CD4-positive, alpha-beta T cell (primary cell): Measurements from ENCODE around the gene TSEN2. TPM values are rescaled to one million over a fixed set of nuclear protein-coding genes. Genes with fewer than 3 reads are reported as not detected.

Source experiments
- ATAC-seq: fragments of 200-7000 bp; cut with Tn5 transposase; one replicate; pipeline ENCODE4 v1.10.0; 2022; ENCODE audit warnings: mild to moderate bottlenecking; ENCODE audit not compliant: poor library complexity
- CTCF ChIA-PET: fragments of 350-600 bp; sonication (Branson Sonifier 250); formaldehyde crosslinking; loops from one replicate; lab custom pipeline; 2021; ENCODE audit warnings: antibody characterized with exemption, inconsistent platforms; lab: Charles Lee
- POLR2A ChIA-PET: fragments of 350-600 bp; sonication (Branson Sonifier 250); formaldehyde crosslinking; loops from one replicate; lab custom pipeline; 2021; ENCODE audit warnings: antibody characterized with exemption, inconsistent platforms; lab: Charles Lee
- DNase-seq, 14 experiments: peaks; one replicate each; pipeline ENCODE4 v3.0.0-alpha.2; 2013 to 2020; ENCODE audit warnings: mixed read lengths in 2 of 14
- H3K27ac ChIP-seq, 2 donors: one replicate each; pipeline versions ENCODE4 v1.5.1 to v1.7.0; 2013; ENCODE audit warnings: low read length in 2 of 2, low read depth in 1 of 2, mild to moderate bottlenecking in 1 of 2
- H3K27me3 ChIP-seq, 2 experiments: 1 replicate in 1 of 2; 2 replicates in 1 of 2; pipeline versions ENCODE4 v1.6.1 to v1.7.0; 2013; ENCODE audit warnings: low read length in 2 of 2, control low read depth in 1 of 2, mild to moderate bottlenecking in 1 of 2, moderate library complexity in 1 of 2; ENCODE audit not compliant: insufficient read depth in 2 of 2, control insufficient read depth in 1 of 2
- H3K36me3 ChIP-seq: one replicate; pipeline ENCODE4 v1.6.1; 2013; ENCODE audit warnings: low read length, control low read depth; ENCODE audit not compliant: insufficient read depth
- H3K4me1 ChIP-seq: one replicate; pipeline ENCODE4 v1.6.1; 2013; ENCODE audit warnings: low read length, control low read depth; ENCODE audit not compliant: insufficient read depth
- H3K4me3 ChIP-seq: one replicate; pipeline ENCODE4 v1.5.1; 2013; ENCODE audit warnings: mild to moderate bottlenecking, low read length, moderate library complexity
- H3K9me3 ChIP-seq, 2 experiments: 1 replicate in 1 of 2; 2 replicates in 1 of 2; pipeline versions ENCODE4 v1.6.1 to v1.7.0; 2013; ENCODE audit warnings: low read length in 2 of 2, mild to moderate bottlenecking in 2 of 2, control low read depth in 1 of 2, moderate library complexity in 1 of 2; ENCODE audit not compliant: control insufficient read depth in 1 of 2, insufficient read depth in 1 of 2
- H3K27ac Mint-ChIP-seq: one replicate; pipeline ENCODE4 v1.8.0; 2020; ENCODE audit warnings: mixed read lengths
- H3K27me3 Mint-ChIP-seq: one replicate; pipeline ENCODE4 v1.8.0; 2021; ENCODE audit warnings: mixed read lengths
- H3K36me3 Mint-ChIP-seq: one replicate; pipeline ENCODE4 v1.8.0; 2021; ENCODE audit warnings: low read depth, mixed read lengths
- H3K4me1 Mint-ChIP-seq: one replicate; pipeline ENCODE4 v1.8.0; 2021; ENCODE audit warnings: low read depth, mixed read lengths
- H3K4me3 Mint-ChIP-seq: one replicate; pipeline ENCODE4 v1.8.0; 2020; ENCODE audit warnings: mild to moderate bottlenecking, mixed read lengths
- H3K9me3 Mint-ChIP-seq: one replicate; pipeline ENCODE4 v1.8.0; 2020; ENCODE audit warnings: mixed read lengths
- CTCF ChIP-seq: fragments of 200-600 bp; IDR thresholded peaks from one replicate; pipeline ENCODE4 v1.8.0; 2022; ENCODE audit warnings: antibody characterized with exemption, mild to moderate bottlenecking
- intact Hi-C, 2 experiments: fragments of 100-400 bp; cut with DNase I in 1 of 2; cut with micrococcal nuclease in 1 of 2; formaldehyde crosslinking; loops; one replicate each; pipeline versions ENCODE4 v1.15.1 to v1.9.0; 2023 to 2025; cut with DNase I, micrococcal nuclease
- total RNA-seq, 174 experiments: library from RNA in 2 of 174; stranded (reverse) in 2 of 174; gene quantifications; one replicate each; pipeline ENCODE4 v1.2.3 and lab custom pipeline; 2021 to 2026

Gene TSEN2
- total RNA-seq, 2 experiments from 2014 or later = 8.0 to 8.2 TPM

DNA sequence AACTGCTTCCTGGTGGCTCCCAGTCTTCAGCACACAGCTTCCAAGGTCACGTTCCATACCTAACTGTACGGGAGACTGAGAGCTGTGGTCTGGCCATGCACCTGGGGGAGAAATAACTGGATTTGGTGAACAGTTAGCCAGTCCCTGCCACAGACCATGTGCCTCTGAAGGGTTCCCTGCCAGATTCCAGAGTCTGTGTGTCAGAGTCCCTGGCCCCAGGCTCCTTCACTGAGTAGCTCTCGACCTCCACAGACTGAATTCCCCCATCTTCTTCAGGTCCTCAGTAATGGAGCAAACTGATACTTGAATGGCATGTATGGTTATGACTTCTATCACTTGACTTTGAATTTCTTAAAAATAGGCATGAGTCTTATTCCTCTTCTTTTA, 43.5 kb downstream of the TSEN2 start:
- ChIA-PET CTCF (no interaction called here), POLR2A (no interaction called here)
- H3K4me1 Mint-ChIP-seq = no peaks in the 10 kb centered on the region
- H3K36me3 Mint-ChIP-seq = peaks cover 69% of the 10 kb centered on the region
- no peak for DNase-seq
- Histone ChIP-seq H3K27me3 (no peaks in the 10 kb centered on the region), H3K4me3 (no peak overlapping the region), H3K36me3 (peaks cover 43% of the 10 kb centered on the region), H3K9me3 (no peaks in the 10 kb centered on the region), H3K4me1 (no peaks in the 10 kb centered on the region), H3K27ac (no peak overlapping the region)
- H3K27ac Mint-ChIP-seq = no peak overlapping the region
- no peak for ATAC-seq
- no peaks in the 10 kb centered on the region for H3K9me3 Mint-ChIP-seq
- TF ChIP-seq CTCF = no peak
- intact Hi-C loops = no loop called here
- H3K4me3 Mint-ChIP-seq = no peak overlapping the region
- no peaks in the 10 kb centered on the region for H3K27me3 Mint-ChIP-seq

GRCh38 chr3:12532182-12532581, 47.9 kb downstream of the TSEN2 start:
- ChIA-PET POLR2A (no interaction called here), CTCF (no interaction called here)
- intact Hi-C loops = no loop called here
- Histone ChIP-seq H3K9me3 (no peaks in the 10 kb centered on the region), H3K4me3 (no peak overlapping the region), H3K27me3 (no peaks in the 10 kb centered on the region), H3K36me3 (peaks cover 32% of the 10 kb centered on the region), H3K27ac (no peak overlapping the region), H3K4me1 (no peaks in the 10 kb centered on the region)
- H3K27me3 Mint-ChIP-seq = no peaks in the 10 kb centered on the region
- peaks cover 44% of the 10 kb centered on the region for H3K36me3 Mint-ChIP-seq
- H3K4me3 Mint-ChIP-seq = no peak overlapping the region
- no peak for ATAC-seq
- no peaks in the 10 kb centered on the region for H3K4me1 Mint-ChIP-seq
- no peak overlapping the region for H3K27ac Mint-ChIP-seq
- no peaks in the 10 kb centered on the region for H3K9me3 Mint-ChIP-seq
- DNase-seq = no peak
- TF ChIP-seq CTCF = no peak

GRCh38 chr3:12536423-12536822, 52.1 kb downstream of the TSEN2 start:
- H3K36me3 Mint-ChIP-seq = peaks cover 16% of the 10 kb centered on the region
- no peak overlapping the region for H3K27ac Mint-ChIP-seq
- no peak for TF ChIP-seq CTCF

More at GRCh38 chr3:12536423-12536822, 52.1 kb downstream of the TSEN2 start:
- ATAC-seq (no peak), DNase-seq (no peak)
- Mint-ChIP-seq H3K9me3 (no peaks in the 10 kb centered on the region), H3K4me3 (no peak overlapping the region), H3K27me3 (no peaks in the 10 kb centered on the region), H3K4me1 (no peaks in the 10 kb centered on the region)
- intact Hi-C loops = no loop called here
- POLR2A ChIA-PET = no interaction called here
- no peaks in the 10 kb centered on the region for H3K27me3 ChIP-seq
- no peaks in the 10 kb centered on the region for H3K9me3 ChIP-seq
- CTCF ChIA-PET = no interaction called here
- no peak overlapping the region for H3K4me3 ChIP-seq
- no peak overlapping the region for H3K27ac ChIP-seq
- H3K36me3 ChIP-seq = peaks cover 18% of the 10 kb centered on the region
- H3K4me1 ChIP-seq = no peaks in the 10 kb centered on the region
